Measurements from ENCODE around the gene CCND3. TPM values are rescaled to one million over a fixed set of nuclear protein-coding genes. Genes with fewer than 3 reads are reported as not detected.

Gene CCND3
- total RNA-seq, 1 experiment from 2014 or later, result 26.6 TPM

GRCh38 chr6:41966961-41967311 is 25.3 kb upstream of the CCND3 start:
- H3K36me3 ChIP-seq (ENCODE audit: control insufficient read depth in 1 of 2, insufficient read depth in 2 of 2, low read length in 2 of 2), result no peaks in the 10 kb centered on the region
- no peaks in the 10 kb centered on the region for H3K9me3 ChIP-seq (ENCODE audit: control insufficient read depth in 1 of 2, insufficient read depth in 1 of 2, low read depth in 1 of 2, low read length in 2 of 2)
- H3K9ac ChIP-seq (ENCODE audit: low read length), result peak overlapping the region; percentile 33
- H3K27me3 ChIP-seq (ENCODE audit: insufficient read depth, low read length), result no peaks in the 10 kb centered on the region
- no peaks in the 10 kb centered on the region for H3K9me2 ChIP-seq (ENCODE audit: insufficient read depth)
- ChIA-PET POLR2A (no interaction called here), RAD21 (ENCODE audit: low non-redundant PET in 1 of 2, low total read pairs in 2 of 2, uncharacterized antibody in 2 of 2, unreplicated experiment in 2 of 2) (no interaction called here), CTCF (interaction anchor here (1.5 kb wide), 1 partner anchor 46 kb away, joined by 4 read pairs; the partner anchor contains the start of genes BYSL and MED20)
- peak overlapping the region; percentile 59 for H3K4me2 ChIP-seq (ENCODE audit: low read length)
- H3K27ac ChIP-seq (ENCODE audit: low read depth, low read length), result peak overlapping the region; percentile 79; the same call in 1 of the 2 replicates
- ATAC-seq, result peak; percentile 89
- H2AFZ ChIP-seq (ENCODE audit: low read depth, low read length, poor library complexity, severe bottlenecking), result peak overlapping the region; percentile 74
- peaks cover 24 to 38% of the 10 kb centered on the region in 2 experiments for H3K4me1 ChIP-seq (ENCODE audit: control insufficient read depth in 1 of 2, insufficient read depth in 2 of 2, low read length in 2 of 2)
- H4K20me1 ChIP-seq (ENCODE audit: insufficient read depth), result no peaks in the 10 kb centered on the region
- H3K79me2 ChIP-seq (ENCODE audit: insufficient read depth, low read length), result no peaks in the 10 kb centered on the region
- BruUV-seq (replicated peaks), result no TSS peak
- DNase-seq (ENCODE audit: low read depth, low spot score), result peak; percentile 80
- intact Hi-C loops (cut with micrococcal nuclease), result no loop called here
- TF ChIP-seq MAX (IDR thresholded peaks at IDR 0.05) (peak; percentile 25), YY1 (IDR thresholded peaks at IDR 0.05; ENCODE audit: extremely low read depth, insufficient replicate concordance, low read depth, low read length) (no peak), FOSL1 (IDR thresholded peaks at IDR 0.05; ENCODE audit: low read depth) (peak; percentile 66), EGR1 (IDR thresholded peaks at IDR 0.05; ENCODE audit: low read depth) (peak; percentile 48; the same call in 1 of the 2 replicates), JUND (IDR thresholded peaks at IDR 0.05) (peak; percentile 53), CBX3 (IDR thresholded peaks at IDR 0.05; ENCODE audit: low read depth) (no peak), SP1 (IDR thresholded peaks at IDR 0.05; ENCODE audit: low read depth) (peak; percentile 11; the same call in 1 of the 2 replicates)
- peak overlapping the region in 1 of 2 experiments; percentile 15; a peak in 2 of 4 replicates for H3K4me3 ChIP-seq (replicated peaks in 1 of 2; ENCODE audit: low read depth in 1 of 2, low read length in 2 of 2)

DNA sequence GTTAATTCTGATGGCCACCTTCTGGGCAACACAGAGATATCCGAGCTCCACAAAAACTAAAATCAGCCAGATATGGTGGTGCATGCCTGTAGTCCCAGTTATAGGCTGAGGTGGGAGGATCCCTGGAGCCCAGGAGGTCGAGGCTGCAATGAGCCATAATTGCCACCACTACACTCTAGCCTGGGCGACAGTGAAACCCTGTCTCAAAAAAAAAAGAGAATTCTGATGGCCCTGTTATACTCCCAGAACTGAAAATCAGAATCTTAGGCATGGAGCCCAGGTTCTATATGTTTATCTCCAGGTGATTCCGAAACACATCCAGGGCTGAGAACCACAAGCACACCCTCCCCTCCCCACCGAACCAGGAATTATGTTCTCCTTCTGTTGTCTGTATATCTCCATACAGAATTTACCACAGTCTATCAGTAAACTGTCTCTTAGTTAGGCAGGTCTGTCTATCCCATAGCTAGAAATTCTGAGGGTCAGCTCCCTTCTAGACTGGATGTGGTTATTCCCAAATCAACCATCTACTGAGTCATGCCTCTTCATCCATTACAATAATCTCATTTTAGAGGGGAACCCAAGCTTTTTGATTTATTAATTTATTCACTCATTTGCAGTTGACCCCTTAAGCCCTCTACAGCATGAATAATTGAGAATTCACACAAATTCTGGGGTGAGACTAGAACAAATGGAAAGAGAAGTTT is 24.8 kb upstream of the CCND3 start:
- ChIA-PET RAD21 (ENCODE audit: low non-redundant PET in 1 of 2, low total read pairs in 2 of 2, uncharacterized antibody in 2 of 2, unreplicated experiment in 2 of 2) (no interaction called here), CTCF (interaction anchor here (1.5 kb wide), 1 partner anchor 46 kb away, joined by 4 read pairs; the partner anchor contains the start of genes BYSL and MED20), POLR2A (no interaction called here)
- H3K27ac ChIP-seq (ENCODE audit: low read depth, low read length), result peak overlapping the region; percentile 79; the same call in 1 of the 2 replicates
- H3K4me2 ChIP-seq (ENCODE audit: low read length), result peak overlapping the region; percentile 59
- BruUV-seq (replicated peaks), result TSS peak; percentile 26
- no peaks in the 10 kb centered on the region for H3K27me3 ChIP-seq (ENCODE audit: insufficient read depth, low read length)
- peaks cover 24 to 43% of the 10 kb centered on the region in 2 experiments for H3K4me1 ChIP-seq (ENCODE audit: control insufficient read depth in 1 of 2, insufficient read depth in 2 of 2, low read length in 2 of 2)
- H3K4me3 ChIP-seq (replicated peaks in 1 of 2; ENCODE audit: low read depth in 1 of 2, low read length in 2 of 2), result no peak overlapping the region
- no peaks in the 10 kb centered on the region for H4K20me1 ChIP-seq (ENCODE audit: insufficient read depth)
- DNase-seq (ENCODE audit: low read depth, low spot score) (no peak), ATAC-seq (peak; percentile 29)
- H3K9me2 ChIP-seq (ENCODE audit: insufficient read depth), result no peaks in the 10 kb centered on the region
- peak overlapping the region; percentile 33 for H3K9ac ChIP-seq (ENCODE audit: low read length)
- intact Hi-C loops (cut with micrococcal nuclease), result no loop called here
- no peaks in the 10 kb centered on the region for H3K79me2 ChIP-seq (ENCODE audit: insufficient read depth, low read length)
- no peaks in the 10 kb centered on the region for H3K36me3 ChIP-seq (ENCODE audit: control insufficient read depth in 1 of 2, insufficient read depth in 2 of 2, low read length in 2 of 2)
- H2AFZ ChIP-seq (ENCODE audit: low read depth, low read length, poor library complexity, severe bottlenecking), result peak overlapping the region; percentile 74
- no peaks in the 10 kb centered on the region for H3K9me3 ChIP-seq (ENCODE audit: control insufficient read depth in 1 of 2, insufficient read depth in 1 of 2, low read depth in 1 of 2, low read length in 2 of 2)
- TF ChIP-seq TCF7L2 (IDR thresholded peaks at IDR 0.05; ENCODE audit: borderline replicate concordance, extremely low read depth, insufficient read depth, insufficient read length) (no peak), CEBPB (IDR thresholded peaks at IDR 0.05; ENCODE audit: low read depth) (no peak), JUND (IDR thresholded peaks at IDR 0.05) (no peak), EGR1 (IDR thresholded peaks at IDR 0.05; ENCODE audit: low read depth) (no peak), SRF (IDR thresholded peaks at IDR 0.05; ENCODE audit: low read depth) (no peak), EZH2 (IDR thresholded peaks at IDR 0.05) (no peak), ZFX (IDR thresholded peaks at IDR 0.05) (no peak), EZH2phosphoT487 (IDR thresholded peaks at IDR 0.05; ENCODE audit: borderline replicate concordance) (no peak), CBX3 (IDR thresholded peaks at IDR 0.05; ENCODE audit: low read depth) (no peak), MAX (IDR thresholded peaks at IDR 0.05) (no peak), SIN3A (IDR thresholded peaks at IDR 0.05; ENCODE audit: low read depth) (no peak), SP1 (IDR thresholded peaks at IDR 0.05; ENCODE audit: low read depth) (no peak), POLR2AphosphoS5 (IDR thresholded peaks at IDR 0.05; ENCODE audit: low read depth, low read length) (no peak), POLR2A (IDR thresholded peaks at IDR 0.05; ENCODE audit: borderline replicate concordance, extremely low read depth, insufficient read depth, insufficient read length) (no peak), YY1 (IDR thresholded peaks at IDR 0.05; ENCODE audit: extremely low read depth, insufficient replicate concordance, low read depth, low read length) (no peak), FOSL1 (IDR thresholded peaks at IDR 0.05; ENCODE audit: low read depth) (no peak), ELF1 (IDR thresholded peaks at IDR 0.05; ENCODE audit: borderline replicate concordance, low read depth) (no peak), ATF3 (IDR thresholded peaks at IDR 0.05) (no peak)

Data from HCT116 (cell line).